GM12878 (cell line): ENCODE data around the gene MUL1. TPM values are rescaled to one million over a fixed set of nuclear protein-coding genes. Genes with fewer than 3 reads are reported as not detected.

Source experiments
- ATAC-seq: fragments of 200-7000 bp; cut with Tn5 transposase; 3 replicates; pipeline ENCODE4 v1.9.1; 2020; ENCODE audit warnings: mild to moderate bottlenecking, moderate library complexity
- BruUV-seq: library from RNA; stranded (reverse); fragments of 400-500 nt; replicated peaks from 2 replicates; lab custom pipeline; 2021; lab: Mats Ljungman, UMichigan
- CTCF ChIA-PET: fragments of 300-600 bp; sonication (Branson Sonifier 250); formaldehyde crosslinking; extraction: SDS; loops from one replicate; lab custom pipeline; 2021; ENCODE audit warnings: inconsistent platforms; lab: Yijun Ruan, JAX
- POLR2A ChIA-PET: fragments of 350-600 bp; formaldehyde crosslinking; extraction: SDS; loops from one replicate; lab custom pipeline; 2021; ENCODE audit warnings: inconsistent platforms; lab: Charles Lee
- RAD21 ChIA-PET: fragments of 300-600 bp; sonication (Branson Sonifier 250); formaldehyde crosslinking; loops from one replicate; lab custom pipeline; 2023; ENCODE audit warnings: antibody characterized with exemption; ENCODE audit not compliant: unreplicated experiment; lab: Charles Lee
- SMC1A ChIA-PET: fragments of 300-600 bp; sonication (Branson Sonifier 250); formaldehyde crosslinking; loops from one replicate; lab custom pipeline; 2023; ENCODE audit not compliant: unreplicated experiment, uncharacterized antibody; lab: Charles Lee
- DNase-seq: peaks from one replicate; pipeline ENCODE4 v3.0.0-alpha.2; 2011; ENCODE audit warnings: low read depth, low spot score
- FAIRE-seq: peaks from 3 replicates; lab custom pipeline; 2011; peaks lifted over from hg19 to GRCh38; lab: Jason Lieb, UNC
- H2AFZ ChIP-seq: 2 replicates; pipeline ENCODE4 v1.6.0; 2011; ENCODE audit warnings: low read depth, low read length, control low read depth; ENCODE audit not compliant: control insufficient read depth
- H3K27ac ChIP-seq: 2 replicates; pipeline ENCODE4 v1.5.1; 2011; ENCODE audit warnings: control low read depth; ENCODE audit not compliant: control insufficient read depth, insufficient read depth
- H3K27me3 ChIP-seq, 2 experiments: replicated peaks in 1 of 2; 2 replicates each; pipeline versions ENCODE4 v1.6.0 to v1.6.1; 2011; ENCODE audit warnings: low read length in 1 of 2; ENCODE audit not compliant: control insufficient read depth in 2 of 2, insufficient read depth in 2 of 2
- H3K36me3 ChIP-seq, 2 experiments: 2 replicates each; pipeline ENCODE4 v1.5.1; 2011; ENCODE audit warnings: low read length in 1 of 2; ENCODE audit not compliant: control insufficient read depth in 2 of 2, insufficient read depth in 2 of 2
- H3K4me1 ChIP-seq: 2 replicates; pipeline ENCODE4 v1.6.1; 2011; ENCODE audit warnings: mild to moderate bottlenecking, low read length, moderate library complexity, mixed read lengths; ENCODE audit not compliant: control insufficient read depth, insufficient read depth
- H3K4me2 ChIP-seq: 2 replicates; pipeline ENCODE4 v1.6.0; 2011; ENCODE audit warnings: control low read depth; ENCODE audit not compliant: control insufficient read depth, insufficient read depth
- H3K4me3 ChIP-seq: fragments of 200-600 bp; sonication (generic); 2 replicates; pipeline ENCODE4 v1.5.1; 2016
- H3K79me2 ChIP-seq: 2 replicates; pipeline ENCODE4 v1.6.0; 2011; ENCODE audit warnings: low read length; ENCODE audit not compliant: control insufficient read depth, insufficient read depth
- H3K9ac ChIP-seq: 2 replicates; pipeline ENCODE4 v1.8.0; 2011; ENCODE audit warnings: low read length, control low read depth, mixed read lengths; ENCODE audit not compliant: control insufficient read depth, insufficient read depth
- H3K9me3 ChIP-seq: replicated peaks from 3 replicates; pipeline ENCODE4 v1.5.1; 2011; ENCODE audit warnings: mild to moderate bottlenecking, low read length; ENCODE audit not compliant: control insufficient read depth, insufficient read depth
- H4K20me1 ChIP-seq: 2 replicates; pipeline ENCODE4 v1.6.0; 2011; ENCODE audit not compliant: control insufficient read depth, insufficient read depth
- CEBPB ChIP-seq, 2 experiments: fragments of 150-350 bp in 1 of 2; IDR thresholded peaks; 2 replicates each; pipeline ENCODE4 v1.6.1; 2012 to 2014; ENCODE audit warnings: low read depth in 2 of 2, low read length in 2 of 2, borderline replicate concordance in 1 of 2, inconsistent platforms in 1 of 2
- CREB1 ChIP-seq: IDR thresholded peaks from 2 replicates; pipeline ENCODE4 v1.6.1; 2012; ENCODE audit warnings: low read depth, mild to moderate bottlenecking, inconsistent platforms
- DPF2 ChIP-seq: fragments of 450-650 bp; IDR thresholded peaks from 2 replicates; pipeline ENCODE4 v1.6.1; 2017; ENCODE audit warnings: mild to moderate bottlenecking
- KDM1A ChIP-seq: fragments of 200-600 bp; sonication (generic); IDR thresholded peaks from 2 replicates; pipeline ENCODE4 v1.6.1; 2016; ENCODE audit warnings: borderline replicate concordance
- NKRF ChIP-seq: fragments of 450-650 bp; conservative IDR thresholded peaks from 2 replicates; pipeline ENCODE4 v1.6.1; 2017; ENCODE audit warnings: mild to moderate bottlenecking, moderate library complexity
- NR2F1 ChIP-seq: fragments of 450-650 bp; conservative IDR thresholded peaks from 2 replicates; pipeline ENCODE4 v1.6.1; 2017; ENCODE audit warnings: mild to moderate bottlenecking
- SMAD5 ChIP-seq: IDR thresholded peaks from 2 replicates; pipeline ENCODE4 v1.6.1; 2016; ENCODE audit warnings: antibody characterized with exemption, low read depth
- WGBS: methylation state at CpG from one replicate; pipeline ENCODE4 v1.1.6; 2016; ENCODE audit warnings: low lambda C conversion rate; ENCODE audit not compliant: insufficient replicate concordance, insufficient coverage; ENCODE audit errors: missing lambda C conversion rate; 5-methylcytosine and 5-hydroxymethylcytosine counted together
- in situ Hi-C: fragments of 300-500 bp; cut with MboI; formaldehyde crosslinking; loops from 9 replicates; pipeline ENCODE4 v1.14.3; 2018; ENCODE audit warnings: mixed read lengths
- intact Hi-C: fragments of 100-400 bp; cut with micrococcal nuclease; formaldehyde crosslinking; loops from one replicate; pipeline ENCODE4 v1.14.2; 2022; ENCODE audit not compliant: unreplicated experiment
- polyA plus RNA-seq, 11 experiments: library from polyadenylated mRNA; depleted of rRNA in 4 of 11; unstranded in 6 of 11; stranded (reverse) in 5 of 11; fragments of >200 nt; fragmentation: Nextera tagmentation in 4 of 11; fragmentation: Illumina TruSeq in 1 of 11; extraction: Ambion mirVana in 4 of 11; extraction: Trizol in 1 of 11; gene quantifications; 1 replicate in 1 of 11; 2 replicates in 10 of 11; pipeline versions ENCODE4 v1.2.1 to v1.2.3, GENCODE V29; 2011 to 2016; ENCODE audit warnings: inconsistent platforms in 2 of 11, missing spikeins in 2 of 11, low read depth in 1 of 11
- total RNA-seq, 4 experiments: library from RNA; depleted of rRNA in 3 of 4; stranded (reverse); fragments of >200 nt in 3 of 4; fragmentation: Illumina TruSeq in 1 of 4; extraction: Trizol in 1 of 4; gene quantifications; 2 replicates each; pipeline versions ENCODE4 v1.2.1 to v1.2.3, GENCODE V29; 2013 to 2021

Gene MUL1
- total and polyA plus RNA-seq, 10 of the 15 experiments (the other 5 are each of a cell fraction or from before 2014, with no cell fraction given) = 4.9 to 27.0 (median 15.5) TPM

GRCh38 chr1:20530901-20531300 lies 22.9 kb upstream of the MUL1 start:
- intact Hi-C loops = no loop called here
- ATAC-seq = no peak
- RAD21 ChIA-PET = no interaction called here

More at GRCh38 chr1:20530901-20531300, 22.9 kb upstream of the MUL1 start:
- H3K27ac ChIP-seq = no peak overlapping the region
- no peak overlapping the region for H3K4me2 ChIP-seq
- H3K9ac ChIP-seq = no peak overlapping the region
- H3K79me2 ChIP-seq = no peaks in the 10 kb centered on the region
- SMC1A ChIA-PET = no interaction called here
- no peaks in the 10 kb centered on the region for H3K4me1 ChIP-seq
- BruUV-seq = no TSS peak
- POLR2A ChIA-PET = no interaction called here
- H2AFZ ChIP-seq = no peak overlapping the region
- no peak overlapping the region for H3K4me3 ChIP-seq
- H4K20me1 ChIP-seq = no peaks in the 10 kb centered on the region
- CTCF ChIA-PET = interaction anchor here (1.1 kb wide), 1 partner anchor 109 kb away, joined by 3 read pairs; no protein-coding TSS in a partner anchor
- in situ Hi-C loops = no loop called here
- 30% methylated on average over 6 of the region's 6 CpGs for WGBS
- DNase-seq (no peak), FAIRE-seq (no peak)
- TF ChIP-seq NR2F1 (no peak), NKRF (no peak), CREB1 (no peak), KDM1A (no peak), SMAD5 (no peak), CEBPB (IDR thresholded peaks at IDR 0.05; ENCODE audit: borderline replicate concordance in 1 of 2, low read depth in 2 of 2, low read length in 2 of 2) (no peak), DPF2 (no peak)
- no peaks in the 10 kb centered on the region for H3K36me3 ChIP-seq
- peaks cover 0 to 2% of the 10 kb centered on the region in 2 experiments; a peak in 2 of 4 replicates for H3K27me3 ChIP-seq
- no peaks in the 10 kb centered on the region for H3K9me3 ChIP-seq
